VCaP (cell line): ENCODE results near the gene ASB8.
A peak's percentile ranks its signal among the peaks of the same experiment; 100 is the strongest.
"Not testable (repeated sequence)": the region's sequence is repeated elsewhere in the genome, so short reads cannot be mapped to it uniquely, and the experiment has no call there.

Experiments
- H3K27ac ChIP-seq: fragments of 450-650 bp; 2 replicates; pipeline ENCODE4 v1.5.1; 2017
- CTCF ChIP-seq: fragments of 450-650 bp; conservative IDR thresholded peaks from 2 replicates; pipeline ENCODE4 v1.5.1; 2017; ENCODE audit warnings: mild to moderate bottlenecking, moderate library complexity

ASB8 gene

GRCh38 chr12:48121522-48121921, 35.8 kb downstream of the ASB8 start:
- no peak overlapping the region for H3K27ac ChIP-seq
- TF ChIP-seq CTCF = no peak

DNA sequence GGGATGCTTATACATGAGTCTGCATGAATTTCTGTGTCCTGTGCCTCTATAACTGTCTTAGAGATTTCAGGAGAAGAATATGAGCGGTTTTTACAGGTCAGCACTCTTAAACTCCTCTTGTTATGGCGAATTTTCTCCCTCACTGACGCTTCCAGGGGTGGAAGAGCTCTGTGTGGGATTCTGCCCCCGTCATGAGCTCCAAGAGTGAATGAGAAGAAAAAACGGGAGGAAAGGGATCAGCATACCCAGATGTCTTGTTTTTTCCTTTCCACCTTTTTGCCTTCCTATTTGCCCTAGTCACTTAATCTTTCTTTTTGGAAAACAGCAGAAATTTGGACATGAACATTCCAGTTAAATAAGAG, 37.5 kb downstream of the ASB8 start:
- TF ChIP-seq CTCF = no peak
- H3K27ac ChIP-seq = peak overlapping the region; percentile 81

DNA sequence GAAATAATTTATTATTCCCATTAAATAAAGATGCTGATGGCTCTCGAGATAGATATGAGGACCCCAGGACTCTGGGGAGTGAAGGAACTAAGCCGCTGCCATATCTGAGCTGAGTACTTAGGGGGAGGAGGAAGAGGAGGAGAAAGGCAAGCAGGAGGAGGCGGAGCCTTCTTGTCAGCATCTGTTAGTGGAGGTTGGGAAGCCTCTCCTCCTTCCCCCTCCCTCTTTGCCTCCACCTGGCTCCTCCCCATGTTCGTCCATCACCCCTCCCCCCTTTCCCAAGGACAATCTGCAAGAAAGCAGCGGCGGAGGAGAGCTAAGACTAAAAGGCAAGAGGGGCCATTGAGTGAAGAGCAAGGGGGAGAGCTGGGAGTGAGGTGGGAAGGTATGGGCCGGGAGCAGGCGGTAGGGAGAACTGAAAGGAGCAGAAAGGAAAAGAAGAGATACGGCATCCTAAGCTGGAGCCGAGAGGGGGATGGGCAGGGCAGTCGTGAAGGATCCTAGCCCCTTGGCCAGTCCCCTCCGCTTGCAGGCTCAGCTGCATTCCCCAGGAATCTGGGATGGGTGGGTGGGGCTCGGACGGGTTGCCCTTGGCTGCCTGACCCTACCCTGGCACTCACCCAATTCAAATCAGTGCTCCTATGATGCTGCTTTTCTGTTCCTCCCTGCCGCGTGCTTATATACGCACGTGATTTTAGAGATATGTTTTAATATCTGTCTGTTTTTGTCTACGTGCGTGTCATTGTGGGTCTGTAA, 38.1 kb downstream of the ASB8 start, which contains the start of gene PFKM:
Gene PFKM, plus strand, starts transcription at position 287 of the 756 bp plus-strand sequence. CDS start 3,411 bp downstream, outside the sequence.
- peak within 1 kb of the TSS; percentile 81 for H3K27ac ChIP-seq

DNA sequence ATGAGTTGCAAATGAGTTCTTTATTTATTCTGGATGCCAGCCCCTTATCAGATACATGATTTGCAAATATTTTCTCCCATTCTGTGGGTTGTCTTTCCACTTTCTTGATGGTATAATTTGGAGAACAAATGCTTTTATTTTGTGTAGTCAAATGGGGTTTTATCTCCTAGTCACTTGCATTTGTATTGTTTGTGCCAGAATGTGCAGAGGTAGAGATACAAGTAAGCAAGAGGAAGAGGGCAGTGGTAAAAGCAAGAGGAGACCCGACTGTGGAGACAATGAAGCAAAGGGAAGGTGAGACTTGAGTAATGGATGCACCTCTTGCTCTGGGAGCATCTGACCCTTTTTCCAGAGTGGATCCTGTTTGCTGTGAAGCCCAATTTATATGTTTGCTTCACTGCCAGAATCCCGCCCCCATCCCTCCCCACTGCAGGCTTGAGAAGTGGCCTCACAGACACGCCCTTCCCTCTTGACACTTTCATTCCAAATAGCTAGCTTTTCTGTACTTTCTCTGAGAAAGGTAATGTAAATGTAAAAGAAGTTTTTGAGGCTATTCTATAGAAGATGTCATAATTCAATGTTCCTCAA, 38.9 kb downstream of the ASB8 start:
- TF ChIP-seq CTCF = no peak
- H3K27ac ChIP-seq = peak overlapping the region; percentile 81

More for the DNA sequence above, 38.1 kb downstream of the ASB8 start, which contains the start of gene PFKM:
- TF ChIP-seq CTCF = no peak

- no peak overlapping the region for H3K27ac ChIP-seq
- no peak for TF ChIP-seq CTCF
Observed at GRCh38 chr12:48115957-48116356, 41.4 kb downstream of the ASB8 start.

DNA sequence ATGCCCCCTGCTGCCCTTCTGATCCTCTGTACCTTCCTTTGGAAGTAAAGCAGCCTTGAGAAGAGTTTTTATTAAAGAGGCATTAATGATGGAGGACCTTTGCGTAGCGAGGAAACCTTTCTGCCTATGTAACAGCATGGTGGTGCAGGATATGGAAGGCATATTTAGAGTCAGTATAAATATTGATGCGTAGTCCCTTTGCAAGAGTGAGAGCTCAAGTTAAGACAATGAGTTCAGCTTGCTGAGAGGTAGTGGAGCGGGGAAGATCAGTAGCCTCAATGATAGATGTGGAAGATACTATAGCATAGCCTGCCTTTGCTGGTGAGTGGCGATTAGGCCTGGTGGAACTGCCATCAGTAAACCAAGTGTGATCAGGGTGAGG, 46.0 kb downstream of the ASB8 start:
- not testable (repeated sequence) for H3K27ac ChIP-seq

GRCh38 chr12:48110691-48111311, 46.5 kb downstream of the ASB8 start:
- H3K27ac ChIP-seq = no peak overlapping the region

More at GRCh38 chr12:48110691-48111311, 46.5 kb downstream of the ASB8 start:
- no peak for TF ChIP-seq CTCF
